GOT3 (cell line): ENCODE data around the gene PRRC2B.
A peak's percentile ranks its signal among the peaks of the same experiment; 100 is the strongest.
"Not testable (repeated sequence)": the region's sequence is repeated elsewhere in the genome, so short reads cannot be mapped to it uniquely, and the experiment has no call there.

Source experiments
- DNase-seq: peaks from one replicate; lab custom pipeline; 2025; ENCODE audit warnings: mixed read lengths; lab: John Stamatoyannopoulos, UW

The PRRC2B gene

GRCh38 chr9:131393622-131394463 is at the start of gene PRRC2B:
TSS of gene PRRC2B (plus strand) at chr9:131394086. CDS start at chr9:131430145, 36,059 bp downstream.
- peak; percentile 19 for DNase-seq

- DNase-seq: not testable (repeated sequence)
These were observed 48.9 kb upstream of the PRRC2B start for GRCh38 chr9:131344931-131345535.

- DNase-seq: no peak
These were observed 47.3 kb upstream of the PRRC2B start for GRCh38 chr9:131346559-131346958.

GRCh38 chr9:131347376-131348020 is 46.4 kb upstream of the PRRC2B start:
- DNase-seq: no peak

GRCh38 chr9:131348631-131349521 is 45.0 kb upstream of the PRRC2B start:
- no peak for DNase-seq

GRCh38 chr9:131349522-131349880 is 44.4 kb upstream of the PRRC2B start:
- DNase-seq: no peak

GRCh38 chr9:131349881-131350563 is 43.9 kb upstream of the PRRC2B start:
- peak; percentile 16 for DNase-seq

GRCh38 chr9:131356479-131356878 is 37.4 kb upstream of the PRRC2B start:
- DNase-seq: not testable (repeated sequence)

- no peak for DNase-seq
These were observed 35.3 kb upstream of the PRRC2B start for GRCh38 chr9:131358556-131358955.

- no peak for DNase-seq
These were observed 32.6 kb upstream of the PRRC2B start for GRCh38 chr9:131361202-131361833.

- no peak for DNase-seq
These were observed 28.3 kb upstream of the PRRC2B start for GRCh38 chr9:131365546-131365945.

- no peak for DNase-seq
These were observed 27.0 kb upstream of the PRRC2B start for GRCh38 chr9:131366761-131367401.

GRCh38 chr9:131367450-131367849 is 26.4 kb upstream of the PRRC2B start:
- DNase-seq: no peak

- no peak for DNase-seq
These were observed 23.2 kb upstream of the PRRC2B start for GRCh38 chr9:131370638-131371037.

GRCh38 chr9:131372599-131372973 is 21.3 kb upstream of the PRRC2B start:
- DNase-seq: not testable (repeated sequence)

- not testable (repeated sequence) for DNase-seq
These were observed 19.2 kb upstream of the PRRC2B start for GRCh38 chr9:131374638-131375037.

- no peak for DNase-seq
These were observed 14.8 kb upstream of the PRRC2B start for GRCh38 chr9:131379056-131379455.

GRCh38 chr9:131382850-131383729 is 10.8 kb upstream of the PRRC2B start:
- no peak for DNase-seq

- DNase-seq: no peak
These were observed 8.6 kb upstream of the PRRC2B start for GRCh38 chr9:131385296-131385695.
